K562 (cell line): ENCODE data around the gene DHX35.

Experiments
- AFF4 ChIP-seq: sonication (generic); formaldehyde crosslinking; IDR thresholded peaks from 2 replicates; pipeline ENCODE4 v1.8.0; 2023; ENCODE audit warnings: mild to moderate bottlenecking, missing genetic modification reagents
- CAMTA2 ChIP-seq: fragments of 250-450 bp; sonication (Bioruptor Pico); conservative IDR thresholded peaks from 2 replicates; pipeline ENCODE4 v1.5.1; 2022
- CHD4 ChIP-seq: fragments of 200-600 bp; sonication (generic); IDR thresholded peaks from 3 replicates; pipeline ENCODE4 v1.6.1; 2012; ENCODE audit warnings: low read depth, mild to moderate bottlenecking, mixed read lengths, low read length, inconsistent platforms; ENCODE audit not compliant: insufficient read depth, insufficient replicate concordance, poor library complexity, severe bottlenecking
- CTCF ChIP-seq, 3 experiments: IDR thresholded peaks in 2 of 3; conservative IDR thresholded peaks in 1 of 3; 2 replicates each; pipeline ENCODE4 v1.5.1; 2011 to 2012; ENCODE audit warnings: low read length in 3 of 3, mild to moderate bottlenecking in 3 of 3, control low read depth in 2 of 3, improper control_type of control experiment in 1 of 3, inconsistent platforms in 1 of 3, low read depth in 1 of 3, mixed read lengths in 1 of 3, moderate library complexity in 1 of 3; ENCODE audit not compliant: insufficient read depth in 2 of 3
- EP300 ChIP-seq: IDR thresholded peaks from 2 replicates; pipeline ENCODE4 v1.6.1; 2012; ENCODE audit warnings: low read length, improper control_type of control experiment
- KDM1A ChIP-seq, 2 experiments: fragments of 450-650 bp; IDR thresholded peaks; 2 replicates each; pipeline ENCODE4 v1.6.1; 2016; ENCODE audit warnings: mild to moderate bottlenecking in 2 of 2
- PML ChIP-seq: IDR thresholded peaks from 2 replicates; pipeline ENCODE4 v1.6.1; 2012; ENCODE audit warnings: low read length, inconsistent platforms
- TRIM25 ChIP-seq: fragments of 450-650 bp; IDR thresholded peaks from 2 replicates; pipeline ENCODE4 v1.7.0; 2016; ENCODE audit warnings: borderline replicate concordance

- no peak for TF ChIP-seq KDM1A (IDR thresholded peaks at IDR 0.05)
- TF ChIP-seq CHD4: no peak
- TF ChIP-seq PML: no peak
- TF ChIP-seq CTCF (IDR thresholded peaks at IDR 0.05 in 2 of 3, conservative IDR thresholded peaks at IDR 0.05 in 1 of 3; ENCODE audit: insufficient read depth in 2 of 3, low read depth in 1 of 3, low read length in 3 of 3): no peak
- no peak for TF ChIP-seq EP300
- TF ChIP-seq AFF4 (CRISPR knock-in tag): no peak
- no peak for TF ChIP-seq CAMTA2
- TF ChIP-seq TRIM25: no peak
Measured at GRCh38 chr20:38969708-38970107, 7.6 kb downstream of the DHX35 start.
